HPDE6-E6E7 (cell line): ENCODE results near the gene ADCY7.

Experiments
- DNase-seq: peaks from one replicate; pipeline ENCODE4 v3.0.0; 2011; ENCODE audit warnings: missing footprints; ENCODE audit errors: extremely low spot score

The ADCY7 gene

GRCh38 chr16:50267651-50268050 lies 1.3 kb downstream of the ADCY7 start:
- no peak for DNase-seq

GRCh38 chr16:50268352-50268751 lies 2.0 kb downstream of the ADCY7 start:
- DNase-seq: no peak

DNA sequence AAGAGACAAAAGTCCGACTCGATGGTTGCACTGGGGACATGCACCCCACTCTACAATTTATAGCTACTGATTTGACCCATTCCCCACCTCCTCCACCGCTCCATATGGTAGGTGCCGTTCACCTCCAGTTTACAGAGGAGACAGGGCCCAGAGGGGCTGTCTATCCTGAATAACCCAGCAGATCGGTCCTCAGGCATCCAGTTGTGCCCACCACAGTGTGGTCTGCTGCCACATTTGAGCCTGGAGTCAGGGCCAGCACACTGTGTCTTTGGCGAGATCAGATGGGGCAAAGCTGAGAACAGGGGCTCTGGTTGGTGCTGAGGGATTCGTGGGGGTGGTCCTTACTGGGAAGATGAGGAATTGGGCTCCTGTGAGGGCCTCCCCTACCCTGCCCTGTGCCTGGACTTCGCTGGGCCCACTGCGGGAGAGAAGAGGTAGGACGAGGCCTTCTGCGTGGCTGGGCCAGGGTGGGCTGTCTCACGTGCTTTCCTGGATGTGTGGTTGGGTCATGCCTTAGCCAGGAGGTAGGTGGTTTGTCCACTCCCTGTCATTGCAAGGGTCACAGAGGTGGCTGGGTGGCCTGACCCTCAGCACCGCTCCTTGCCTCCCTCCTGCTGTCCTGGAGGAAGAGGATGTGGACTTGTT lies 2.8 kb downstream of the ADCY7 start:
- DNase-seq: no peak

- DNase-seq: no peak
Measured at GRCh38 chr16:50269769-50270509, 3.6 kb downstream of the ADCY7 start.

- DNase-seq: no peak
Measured at GRCh38 chr16:50270510-50271147, 4.3 kb downstream of the ADCY7 start.

- no peak for DNase-seq
Measured at GRCh38 chr16:50271148-50272041, 5.0 kb downstream of the ADCY7 start.

DNA sequence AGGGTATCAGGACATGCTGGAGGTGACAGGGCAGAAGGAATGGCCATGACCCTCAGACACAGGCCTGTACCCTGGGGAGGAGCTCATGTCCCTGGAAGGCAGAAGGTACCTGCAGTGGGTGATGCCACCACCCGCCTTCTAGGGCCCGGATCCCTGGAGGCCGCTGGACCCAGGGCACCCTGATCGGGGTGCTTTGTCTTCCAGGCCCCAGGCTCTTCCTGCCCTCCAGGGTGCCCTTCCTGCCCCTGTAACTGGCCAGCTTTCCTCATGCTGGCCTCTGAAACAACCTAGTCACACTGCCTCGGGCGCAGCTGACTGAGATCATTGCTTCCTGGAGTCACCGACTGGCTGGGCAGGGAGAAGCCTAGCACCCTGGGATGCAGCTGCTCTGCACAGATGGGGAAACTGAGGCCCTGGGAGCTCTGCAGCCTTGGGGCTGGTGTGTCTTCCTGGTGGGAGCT lies 5.8 kb downstream of the ADCY7 start:
- DNase-seq: no peak

DNA sequence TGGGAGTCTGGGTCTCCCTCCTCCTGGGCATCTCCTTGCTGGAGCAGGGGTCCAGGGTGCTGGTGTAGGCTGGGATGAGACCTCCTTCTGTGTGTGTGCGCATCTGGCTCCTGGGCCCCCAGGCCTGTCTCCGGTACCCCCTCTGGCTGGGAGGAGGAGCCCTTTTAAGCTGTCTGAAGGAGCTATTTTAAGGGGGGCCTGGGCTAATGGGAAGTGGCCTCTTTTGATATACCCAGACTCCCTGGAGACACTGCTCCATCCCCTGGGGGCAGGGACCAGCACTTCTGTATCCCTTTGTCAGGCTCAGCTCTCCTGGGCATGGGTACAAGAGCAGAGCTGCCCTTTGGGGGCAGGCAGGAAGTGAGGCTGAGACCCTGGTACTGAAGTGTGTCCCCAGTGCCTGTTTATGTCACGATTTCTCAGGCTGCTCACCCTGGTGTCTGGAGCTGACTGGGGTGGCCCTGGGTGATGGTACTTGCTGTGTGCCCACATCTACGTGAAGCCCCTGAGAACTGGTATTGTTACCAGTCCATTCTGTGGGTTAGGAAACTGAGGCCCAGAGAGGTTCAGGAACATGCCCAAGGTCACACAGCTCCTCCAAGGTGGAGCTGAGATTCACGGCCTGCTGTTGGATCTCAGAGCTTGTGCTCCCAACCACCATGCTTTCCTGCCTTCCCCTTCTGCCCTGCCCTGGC lies 6.5 kb downstream of the ADCY7 start:
- DNase-seq: no peak

DNA sequence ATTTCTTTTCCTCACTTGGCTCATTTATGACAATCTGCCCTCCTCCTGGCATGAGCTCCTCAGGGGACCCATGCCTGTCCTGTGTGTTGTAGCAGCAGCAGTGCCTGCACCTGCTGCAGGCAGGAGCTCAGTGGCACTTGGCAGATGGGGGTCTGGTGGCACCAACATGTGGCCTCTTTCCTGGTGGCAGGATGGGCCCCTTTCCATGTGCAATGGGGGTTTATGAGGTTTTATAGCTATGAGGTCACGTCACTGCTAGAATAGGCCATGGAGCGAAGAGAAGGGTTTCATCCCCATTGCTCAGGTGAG lies 7.0 kb downstream of the ADCY7 start:
- no peak for DNase-seq

DNA sequence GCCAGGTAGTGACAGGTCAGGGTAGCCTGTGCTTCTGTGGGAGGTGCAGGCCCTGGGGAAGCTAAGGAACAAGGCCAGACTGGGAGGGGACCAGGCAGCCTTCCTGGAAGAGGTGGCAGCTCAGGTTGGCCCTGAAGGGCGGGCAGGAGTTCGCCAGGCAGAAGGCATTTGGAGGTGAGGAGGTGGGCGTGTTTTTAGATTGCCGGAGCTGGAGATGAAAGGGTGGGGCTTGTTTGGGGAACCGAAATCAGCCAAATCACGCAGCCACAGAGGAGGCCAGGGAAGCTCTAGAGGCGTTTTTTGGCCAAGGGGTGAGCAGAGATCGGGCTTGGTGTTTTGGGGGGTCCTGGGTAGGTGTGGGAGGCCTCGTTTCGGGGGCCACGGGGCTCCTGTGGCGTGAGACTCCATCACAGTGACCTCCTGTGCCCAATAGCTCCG lies 7.6 kb downstream of the ADCY7 start:
- DNase-seq: no peak

- DNase-seq: no peak
Measured at GRCh38 chr16:50274326-50275097, 8.2 kb downstream of the ADCY7 start.

DNA sequence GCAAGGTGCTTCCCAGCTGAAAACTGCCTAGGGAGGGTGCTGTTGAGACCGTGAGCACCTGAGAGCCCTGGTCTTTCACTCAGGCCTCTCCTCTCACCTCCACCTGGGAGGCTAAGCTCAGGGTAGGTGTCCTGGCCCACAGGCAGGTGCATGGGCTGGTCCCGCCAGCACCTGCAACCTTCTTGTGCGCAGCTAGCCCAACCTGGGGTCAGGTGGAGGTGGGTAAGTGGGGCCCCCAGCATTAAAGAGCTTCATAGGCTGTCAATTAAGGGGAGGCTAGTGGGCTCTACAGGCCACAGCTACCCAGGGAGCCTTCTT lies 8.7 kb downstream of the ADCY7 start:
- DNase-seq: no peak

DNA sequence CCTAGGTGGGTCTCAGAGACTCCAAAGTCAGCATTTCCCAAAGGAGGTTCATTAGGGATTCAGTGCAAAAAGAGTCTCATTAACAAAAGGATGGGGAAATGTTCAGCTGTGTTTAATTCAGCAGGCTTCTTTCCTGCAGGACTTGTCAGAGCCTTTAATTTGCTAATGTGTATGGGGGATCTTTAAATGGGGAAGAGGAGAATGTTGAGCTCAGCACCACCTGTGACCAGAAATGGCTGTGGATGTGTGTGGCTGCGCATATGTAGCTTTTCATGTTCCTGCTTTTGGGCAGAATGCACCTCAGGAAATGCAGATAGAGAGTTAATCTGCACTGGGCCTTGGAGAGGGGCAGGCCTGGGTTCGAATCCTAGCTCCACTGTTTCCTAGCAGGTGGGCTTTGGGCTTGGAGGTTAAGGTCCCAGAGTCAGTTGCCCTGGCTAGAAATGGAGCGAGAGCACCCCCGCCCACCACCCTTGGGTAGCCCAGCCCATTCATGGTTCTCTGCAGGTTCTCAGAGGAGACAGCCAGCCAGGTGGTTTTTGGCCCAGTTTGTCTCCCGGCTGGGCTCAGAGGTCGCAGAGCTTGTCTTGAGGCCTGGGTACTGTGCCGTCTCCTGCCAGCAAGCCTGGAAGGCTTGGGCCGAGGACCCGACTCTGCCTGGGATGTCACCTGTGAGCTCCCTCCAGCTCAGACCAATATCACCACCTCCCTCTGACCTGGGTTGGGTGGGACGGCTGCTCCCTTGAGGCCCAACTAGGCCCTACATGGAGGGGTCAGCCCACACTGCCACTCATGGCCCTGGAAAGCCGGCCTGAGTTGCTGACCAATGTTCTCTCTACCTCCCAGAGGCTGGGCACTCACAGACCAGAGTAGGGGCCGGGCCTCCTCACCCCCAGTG lies 9.3 kb downstream of the ADCY7 start:
- DNase-seq: no peak

GRCh38 chr16:50276326-50276640 lies 9.9 kb downstream of the ADCY7 start:
- DNase-seq: no peak

DNA sequence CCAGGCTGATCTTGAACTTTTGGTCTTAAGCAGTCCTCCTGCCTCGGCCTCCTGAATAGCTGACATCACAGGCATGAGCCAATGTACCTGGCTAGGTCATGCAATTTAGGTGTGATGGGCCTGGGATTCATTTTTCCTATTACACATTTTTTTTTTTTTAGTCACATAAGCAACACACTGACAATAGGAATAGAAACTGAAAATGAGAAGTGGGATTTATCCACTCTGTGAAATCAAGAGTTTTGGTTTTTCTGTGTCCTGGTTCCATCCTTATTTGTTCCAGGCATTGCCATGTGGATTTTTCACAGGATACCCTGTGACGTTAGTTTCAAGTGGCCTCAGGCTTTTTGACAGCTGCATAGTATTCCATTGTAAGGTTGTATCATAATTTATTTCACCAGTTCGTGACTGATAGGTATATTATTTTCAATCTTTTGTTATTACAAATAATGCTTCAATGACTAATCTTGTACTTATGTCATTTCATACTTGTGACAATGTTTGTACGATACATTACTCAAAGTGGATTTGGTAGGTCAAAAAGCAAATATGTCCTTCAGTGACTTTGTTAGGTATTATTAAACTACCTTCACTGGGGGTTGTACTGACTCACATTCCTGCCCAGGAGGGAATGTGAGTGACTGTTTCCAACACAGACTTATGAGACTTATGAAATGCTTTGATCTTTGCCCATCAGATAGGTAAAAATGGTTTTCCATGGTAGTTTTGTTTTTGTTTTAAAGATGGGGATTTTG lies 10.6 kb downstream of the ADCY7 start:
- DNase-seq: no peak

DNA sequence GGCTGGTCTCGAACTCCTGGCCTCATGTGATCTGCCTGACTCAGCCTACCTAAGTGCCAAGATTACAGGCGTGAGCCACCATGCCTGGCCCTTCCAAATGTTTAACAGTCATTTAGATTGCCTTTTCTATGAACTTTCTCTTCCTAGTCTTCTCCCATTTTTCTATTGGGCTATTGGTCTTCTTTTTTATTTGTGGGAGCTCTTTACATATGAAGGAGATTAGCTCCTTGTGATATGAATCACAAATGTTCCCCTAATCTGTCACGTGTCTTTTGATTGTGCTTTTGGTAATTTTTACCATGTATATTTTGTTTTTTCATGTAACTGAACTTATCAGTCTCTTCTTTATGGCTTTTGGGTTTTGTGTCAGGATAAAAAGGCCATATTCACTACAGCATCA lies 11.9 kb downstream of the ADCY7 start:
- no peak for DNase-seq

DNA sequence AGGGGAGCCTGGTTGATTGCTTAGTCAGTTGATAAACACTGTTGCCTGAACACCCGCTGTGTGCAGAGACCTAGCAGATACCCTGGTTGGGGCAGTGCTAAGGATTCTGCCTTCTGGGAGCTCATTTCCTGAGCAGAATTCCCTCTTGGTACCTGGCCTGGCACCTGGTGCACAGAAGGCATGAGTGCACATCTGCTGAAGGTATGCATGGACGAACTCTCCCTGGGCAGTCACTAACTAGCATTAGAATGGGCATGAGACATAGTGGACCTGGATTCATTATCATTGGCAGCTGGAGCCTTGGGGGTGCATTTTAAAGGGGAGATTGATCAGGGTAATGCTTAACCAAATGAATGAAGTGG lies 13.1 kb downstream of the ADCY7 start:
- DNase-seq: no peak

GRCh38 chr16:50280932-50281331 lies 14.6 kb downstream of the ADCY7 start:
- DNase-seq: no peak

DNA sequence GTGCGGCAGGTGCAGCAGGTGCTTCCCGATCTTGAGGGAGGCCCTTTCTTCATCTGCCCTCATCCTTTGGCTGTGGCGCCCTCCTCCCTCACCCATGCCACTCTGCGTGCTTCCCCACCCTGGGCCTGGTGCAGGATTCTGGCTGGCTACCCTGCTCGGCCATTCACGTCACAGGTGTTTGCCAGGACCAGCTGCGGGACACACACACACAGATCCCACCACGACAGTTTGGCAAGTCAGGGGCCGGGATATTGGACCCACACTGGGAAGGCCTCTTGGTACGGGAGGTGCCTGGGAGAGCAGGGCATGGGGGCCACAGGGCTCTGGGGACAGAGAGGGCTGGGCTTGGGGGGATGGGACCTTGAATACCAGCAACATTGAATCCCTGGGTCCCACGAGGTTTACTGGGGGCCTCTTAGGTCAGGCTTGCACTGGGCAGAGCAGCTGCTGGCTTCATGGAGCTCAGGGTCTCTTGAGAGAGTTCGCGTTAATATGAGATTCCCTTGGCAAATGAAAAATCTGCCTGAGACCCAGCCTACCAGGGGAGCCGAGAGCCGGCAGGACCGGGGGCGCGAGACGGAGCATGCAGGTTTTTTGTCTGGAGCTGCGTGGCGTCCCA lies 15.1 kb downstream of the ADCY7 start:
- DNase-seq: no peak
